ENCODE data around the gene CSTPP1. TPM values are rescaled to one million over a fixed set of nuclear protein-coding genes. Genes with fewer than 3 reads are reported as not detected.
"Not testable (repeated sequence)": the region's sequence is repeated elsewhere in the genome, so short reads cannot be mapped to it uniquely, and the experiment has no call there.

CSTPP1 gene
- total RNA-seq, 1 experiment from 2014 or later = 11.3 TPM

- Histone ChIP-seq H3K4me3 (no peak overlapping the region), H3K27ac (no peak overlapping the region), H3K4me1 (replicated peaks) (no peaks in the 10 kb centered on the region), H3K9me3 (replicated peaks) (no peaks in the 10 kb centered on the region), H3K27me3 (replicated peaks) (no peaks in the 10 kb centered on the region), H3K36me3 (no peaks in the 10 kb centered on the region)
- no peak for DNase-seq (ENCODE audit: low read depth in 1 of 2, low spot score in 2 of 2)
Measured at GRCh38 chr11:47099214-47099917, 162.8 kb downstream of the CSTPP1 start.

- Histone ChIP-seq H3K4me3 (no peak overlapping the region), H3K27me3 (replicated peaks) (no peaks in the 10 kb centered on the region), H3K36me3 (no peaks in the 10 kb centered on the region), H3K9me3 (replicated peaks) (no peaks in the 10 kb centered on the region), H3K4me1 (replicated peaks) (no peaks in the 10 kb centered on the region), H3K27ac (no peak overlapping the region)
- DNase-seq (ENCODE audit: low read depth in 1 of 2, low spot score in 2 of 2) = no peak
Measured at GRCh38 chr11:47099918-47100315, 163.4 kb downstream of the CSTPP1 start.

GRCh38 chr11:47101406-47101805, 164.8 kb downstream of the CSTPP1 start:
- Histone ChIP-seq H3K9me3 (replicated peaks) (no peaks in the 10 kb centered on the region), H3K36me3 (no peaks in the 10 kb centered on the region), H3K4me3 (no peak overlapping the region), H3K27ac (no peak overlapping the region), H3K27me3 (replicated peaks) (no peaks in the 10 kb centered on the region), H3K4me1 (replicated peaks) (no peaks in the 10 kb centered on the region)
- no peak for DNase-seq (ENCODE audit: low read depth in 1 of 2, low spot score in 2 of 2)

- DNase-seq (ENCODE audit: low read depth in 1 of 2, low spot score in 2 of 2) = no peak
- Histone ChIP-seq H3K9me3 (replicated peaks) (no peaks in the 10 kb centered on the region), H3K27me3 (replicated peaks) (no peaks in the 10 kb centered on the region), H3K4me3 (no peak overlapping the region), H3K27ac (no peak overlapping the region), H3K4me1 (replicated peaks) (no peaks in the 10 kb centered on the region), H3K36me3 (no peaks in the 10 kb centered on the region)
Measured at GRCh38 chr11:47104261-47104950, 167.8 kb downstream of the CSTPP1 start.

- H3K27me3 ChIP-seq (replicated peaks) = no peaks in the 10 kb centered on the region
- no peaks in the 10 kb centered on the region; the same call in 1 of the 2 replicates for H3K9me3 ChIP-seq (replicated peaks)
- no peak overlapping the region for H3K27ac ChIP-seq
- no peak overlapping the region for H3K4me3 ChIP-seq
- H3K4me1 ChIP-seq (replicated peaks) = no peaks in the 10 kb centered on the region
- H3K36me3 ChIP-seq = no peaks in the 10 kb centered on the region
- DNase-seq (ENCODE audit: low read depth in 1 of 2, low spot score in 2 of 2) = no peak
Measured at GRCh38 chr11:47105541-47105940, 169.0 kb downstream of the CSTPP1 start.

- Histone ChIP-seq H3K4me3 (no peak overlapping the region), H3K36me3 (no peaks in the 10 kb centered on the region), H3K27ac (no peak overlapping the region), H3K4me1 (replicated peaks) (no peaks in the 10 kb centered on the region), H3K9me3 (replicated peaks) (no peaks in the 10 kb centered on the region; the same call in 1 of the 2 replicates), H3K27me3 (replicated peaks) (no peaks in the 10 kb centered on the region)
- DNase-seq (ENCODE audit: low read depth in 1 of 2, low spot score in 2 of 2) = no peak
Measured at GRCh38 chr11:47105974-47106373, 169.4 kb downstream of the CSTPP1 start.

GRCh38 chr11:47106798-47107411, 170.3 kb downstream of the CSTPP1 start:
- H3K9me3 ChIP-seq (replicated peaks) = no peaks in the 10 kb centered on the region; the same call in 1 of the 2 replicates
- DNase-seq (ENCODE audit: low read depth in 1 of 2, low spot score in 2 of 2) = no peak
- no peak overlapping the region for H3K4me3 ChIP-seq
- no peak overlapping the region for H3K27ac ChIP-seq
- no peaks in the 10 kb centered on the region for H3K4me1 ChIP-seq (replicated peaks)
- no peaks in the 10 kb centered on the region for H3K27me3 ChIP-seq (replicated peaks)
- no peaks in the 10 kb centered on the region for H3K36me3 ChIP-seq

GRCh38 chr11:47107744-47108143, 171.2 kb downstream of the CSTPP1 start:
- no peak overlapping the region for H3K4me3 ChIP-seq
- no peaks in the 10 kb centered on the region; the same call in 1 of the 2 replicates for H3K9me3 ChIP-seq (replicated peaks)
- DNase-seq (ENCODE audit: low read depth in 1 of 2, low spot score in 2 of 2) = no peak
- H3K27ac ChIP-seq = no peak overlapping the region
- no peaks in the 10 kb centered on the region for H3K36me3 ChIP-seq
- no peaks in the 10 kb centered on the region for H3K4me1 ChIP-seq (replicated peaks)
- H3K27me3 ChIP-seq (replicated peaks) = no peaks in the 10 kb centered on the region

GRCh38 chr11:47108214-47108613, 171.7 kb downstream of the CSTPP1 start:
- Histone ChIP-seq H3K27me3 (replicated peaks) (no peaks in the 10 kb centered on the region), H3K9me3 (replicated peaks) (no peaks in the 10 kb centered on the region; the same call in 1 of the 2 replicates), H3K27ac (no peak overlapping the region), H3K4me3 (no peak overlapping the region), H3K4me1 (replicated peaks) (no peaks in the 10 kb centered on the region), H3K36me3 (no peaks in the 10 kb centered on the region)
- no peak for DNase-seq (ENCODE audit: low read depth in 1 of 2, low spot score in 2 of 2)

- Histone ChIP-seq H3K36me3 (no peaks in the 10 kb centered on the region), H3K9me3 (replicated peaks) (no peaks in the 10 kb centered on the region; the same call in 1 of the 2 replicates), H3K27me3 (replicated peaks) (no peaks in the 10 kb centered on the region), H3K27ac (no peak overlapping the region), H3K4me1 (replicated peaks) (no peaks in the 10 kb centered on the region), H3K4me3 (no peak overlapping the region)
- DNase-seq (ENCODE audit: low read depth in 1 of 2, low spot score in 2 of 2) = no peak
Measured at GRCh38 chr11:47109051-47109726, 172.6 kb downstream of the CSTPP1 start.

- no peak overlapping the region for H3K4me3 ChIP-seq
- H3K27me3 ChIP-seq (replicated peaks) = no peaks in the 10 kb centered on the region
- no peaks in the 10 kb centered on the region; the same call in 1 of the 2 replicates for H3K9me3 ChIP-seq (replicated peaks)
- H3K27ac ChIP-seq = no peak overlapping the region
- H3K36me3 ChIP-seq = no peaks in the 10 kb centered on the region
- no peak for DNase-seq (ENCODE audit: low read depth in 1 of 2, low spot score in 2 of 2)
- H3K4me1 ChIP-seq (replicated peaks) = no peaks in the 10 kb centered on the region
Measured at GRCh38 chr11:47109727-47110246, 173.2 kb downstream of the CSTPP1 start.

- no peaks in the 10 kb centered on the region for H3K36me3 ChIP-seq
- H3K4me1 ChIP-seq (replicated peaks) = no peaks in the 10 kb centered on the region
- no peak overlapping the region for H3K27ac ChIP-seq
- no peaks in the 10 kb centered on the region; the same call in 1 of the 2 replicates for H3K9me3 ChIP-seq (replicated peaks)
- H3K27me3 ChIP-seq (replicated peaks) = no peaks in the 10 kb centered on the region
- no peak for DNase-seq (ENCODE audit: low read depth in 1 of 2, low spot score in 2 of 2)
- H3K4me3 ChIP-seq = no peak overlapping the region
Measured at GRCh38 chr11:47111318-47111804, 174.8 kb downstream of the CSTPP1 start.

GRCh38 chr11:47112941-47113340, 176.4 kb downstream of the CSTPP1 start:
- H3K4me3 ChIP-seq; H3K4me1 ChIP-seq (replicated peaks); DNase-seq (ENCODE audit: low read depth in 1 of 2, low spot score in 2 of 2); H3K36me3 ChIP-seq; H3K27me3 ChIP-seq (replicated peaks); H3K27ac ChIP-seq; H3K9me3 ChIP-seq (replicated peaks): not testable (repeated sequence)
